CD14-positive monocyte (primary cell): ENCODE results near the gene OR52B6. TPM values are rescaled to one million over a fixed set of nuclear protein-coding genes. Genes with fewer than 3 reads are reported as not detected.

Source experiments
- DNase-seq, 3 donors: peaks; one replicate each; pipeline ENCODE4 v3.0.0-alpha.2; 2011 to 2022
- H2AFZ ChIP-seq: 2 replicates; pipeline ENCODE4 v1.6.0; 2012; ENCODE audit warnings: mild to moderate bottlenecking, low read depth, low read length, inconsistent platforms; ENCODE audit not compliant: insufficient read depth, poor library complexity, severe bottlenecking
- H3K27ac ChIP-seq, 2 donors: 1 replicate in 1 of 2; 2 replicates in 1 of 2; pipeline ENCODE4 v1.5.1; 2012 to 2013; ENCODE audit warnings: low read length in 2 of 2, control low read depth in 1 of 2, inconsistent platforms in 1 of 2, low read depth in 1 of 2, mild to moderate bottlenecking in 1 of 2
- H3K27me3 ChIP-seq, 2 donors: one replicate each; pipeline versions ENCODE4 v1.6.0 to v1.6.1; 2011 to 2013; ENCODE audit warnings: low read length in 2 of 2; ENCODE audit not compliant: control insufficient read depth in 2 of 2, insufficient read depth in 2 of 2
- H3K36me3 ChIP-seq, 2 donors: replicated peaks in 1 of 2; 1 replicate in 1 of 2; 2 replicates in 1 of 2; pipeline versions ENCODE4 v1.5.1 to v1.6.1; 2012 to 2013; ENCODE audit warnings: low read length in 2 of 2, control low read depth in 1 of 2, inconsistent platforms in 1 of 2, mild to moderate bottlenecking in 1 of 2; ENCODE audit not compliant: insufficient read depth in 2 of 2, control insufficient read depth in 1 of 2
- H3K4me1 ChIP-seq, 2 donors: 1 replicate in 1 of 2; 2 replicates in 1 of 2; pipeline versions ENCODE4 v1.5.1 to v1.6.1; 2012 to 2013; ENCODE audit warnings: low read length in 2 of 2, control low read depth in 1 of 2, inconsistent platforms in 1 of 2, mild to moderate bottlenecking in 1 of 2, moderate library complexity in 1 of 2; ENCODE audit not compliant: insufficient read depth in 2 of 2, control insufficient read depth in 1 of 2
- H3K4me2 ChIP-seq: replicated peaks from 2 replicates; pipeline ENCODE3; 2012; ENCODE audit warnings: low read length, moderate library complexity, mild to moderate bottlenecking; ENCODE audit not compliant: poor library complexity, severe bottlenecking; ENCODE audit errors: extremely low read depth
- H3K4me3 ChIP-seq, 3 experiments: fragments of 200-600 bp in 1 of 3; sonication (generic) in 1 of 3; replicated peaks in 1 of 3; 1 replicate in 2 of 3; 2 replicates in 1 of 3; pipeline ENCODE4 v1.5.1; 2011 to 2013; ENCODE audit warnings: low read length in 3 of 3, mild to moderate bottlenecking in 3 of 3, control low read depth in 2 of 3, low read depth in 2 of 3, inconsistent platforms in 1 of 3, moderate library complexity in 1 of 3
- H3K79me2 ChIP-seq: 2 replicates; pipeline ENCODE4 v1.6.0; 2012; ENCODE audit warnings: mild to moderate bottlenecking, control low read depth, inconsistent platforms, low read length, moderate library complexity; ENCODE audit not compliant: insufficient read depth
- H3K9ac ChIP-seq: 2 replicates; pipeline ENCODE4 v1.6.0; 2017; ENCODE audit warnings: low read length, mild to moderate bottlenecking; ENCODE audit not compliant: insufficient read depth, poor library complexity, severe bottlenecking
- H3K9me3 ChIP-seq, 2 donors: replicated peaks in 1 of 2; 1 replicate in 1 of 2; 2 replicates in 1 of 2; pipeline versions ENCODE4 v1.5.1 to v1.6.1; 2012 to 2013; ENCODE audit warnings: low read length in 2 of 2, control low read depth in 1 of 2; ENCODE audit not compliant: control insufficient read depth in 1 of 2, insufficient read depth in 1 of 2
- H4K20me1 ChIP-seq: 2 replicates; pipeline ENCODE4 v1.6.0; 2012; ENCODE audit warnings: mild to moderate bottlenecking, low read length, control low read depth, moderate library complexity; ENCODE audit not compliant: insufficient read depth
- H3K27ac Mint-ChIP-seq, 7 donors: one replicate each; pipeline ENCODE4 v1.8.0; 2020; ENCODE audit warnings: mild to moderate bottlenecking in 7 of 7, mixed read lengths in 7 of 7, moderate library complexity in 6 of 7, inconsistent platforms in 2 of 7
- H3K27me3 Mint-ChIP-seq, 3 donors: one replicate each; pipeline ENCODE4 v1.8.0; 2021 to 2022; ENCODE audit warnings: low read depth in 3 of 3, mild to moderate bottlenecking in 3 of 3, mixed read lengths in 3 of 3, moderate library complexity in 3 of 3, inconsistent platforms in 1 of 3
- H3K36me3 Mint-ChIP-seq, 2 donors: one replicate each; pipeline ENCODE4 v1.8.0; 2020; ENCODE audit warnings: mixed read lengths in 2 of 2, inconsistent platforms in 1 of 2, mild to moderate bottlenecking in 1 of 2
- H3K4me1 Mint-ChIP-seq: one replicate; pipeline ENCODE4 v1.8.0; 2020; ENCODE audit warnings: mild to moderate bottlenecking, mixed read lengths
- H3K4me3 Mint-ChIP-seq, 2 donors: one replicate each; pipeline ENCODE4 v1.8.0; 2020; ENCODE audit warnings: mild to moderate bottlenecking in 2 of 2, mixed read lengths in 2 of 2, moderate library complexity in 1 of 2
- H3K9me3 Mint-ChIP-seq, 7 donors: one replicate each; pipeline ENCODE4 v1.8.0; 2020 to 2022; ENCODE audit warnings: mixed read lengths in 7 of 7, mild to moderate bottlenecking in 6 of 7, moderate library complexity in 6 of 7, inconsistent platforms in 2 of 7
- CTCF ChIP-seq: fragments of 200-600 bp; IDR thresholded peaks from one replicate; pipeline ENCODE4 v1.8.0; 2022; ENCODE audit warnings: antibody characterized with exemption, mild to moderate bottlenecking
- WGBS: methylation state at CpG from one replicate; pipeline ENCODE4 v1.1.5; 2013; ENCODE audit warnings: missing lambda C conversion rate; ENCODE audit not compliant: insufficient coverage; 5-methylcytosine and 5-hydroxymethylcytosine counted together
- intact Hi-C, 2 donors: fragments of 100-400 bp; cut with micrococcal nuclease; formaldehyde crosslinking; loops; one replicate each; pipeline versions ENCODE4 v1.15.0 to v1.15.1; 2023
- polyA plus RNA-seq, 3 donors: library from polyadenylated mRNA; depleted of rRNA in 1 of 3; unstranded in 2 of 3; stranded (reverse) in 1 of 3; fragments of 300-500 nt in 2 of 3; fragments of >200 nt in 1 of 3; fragmentation: Illumina TruSeq in 2 of 3; gene quantifications; 1 replicate in 2 of 3; 2 replicates in 1 of 3; pipeline ENCODE4 v1.2.3, GENCODE V29; 2012 to 2021

The OR52B6 gene
- polyA plus RNA-seq, 3 donors, result not detected

GRCh38 chr11:5556596-5557188 lies 24.0 kb upstream of the OR52B6 start:
- Histone ChIP-seq H3K36me3 (no peaks in the 10 kb centered on the region), H3K9me3 (no peaks in the 10 kb centered on the region), H2AFZ (no peak overlapping the region), H3K27me3 (no peaks in the 10 kb centered on the region), H3K79me2 (no peaks in the 10 kb centered on the region), H3K9ac (no peak overlapping the region), H3K27ac (no peak overlapping the region), H3K4me3 (no peak overlapping the region), H3K4me1 (no peaks in the 10 kb centered on the region), H3K4me2 (no peak overlapping the region), H4K20me1 (no peaks in the 10 kb centered on the region)
- no peaks in the 10 kb centered on the region for H3K9me3 Mint-ChIP-seq
- no peak overlapping the region for H3K4me3 Mint-ChIP-seq
- DNase-seq, result no peak
- intact Hi-C loops, result no loop called here
- no peaks in the 10 kb centered on the region for H3K36me3 Mint-ChIP-seq
- TF ChIP-seq CTCF, result no peak
- no peaks in the 10 kb centered on the region for H3K4me1 Mint-ChIP-seq
- peaks cover 0 to 7% (median 0%) of the 10 kb centered on the region in 3 donors for H3K27me3 Mint-ChIP-seq
- WGBS, result 100% methylated on average over 2 of the region's 3 CpGs
- no peak overlapping the region for H3K27ac Mint-ChIP-seq

GRCh38 chr11:5557751-5558150 lies 22.9 kb upstream of the OR52B6 start:
- H3K4me2 ChIP-seq, result no peak overlapping the region
- no peaks in the 10 kb centered on the region for H3K9me3 Mint-ChIP-seq
- DNase-seq, result no peak
- no peaks in the 10 kb centered on the region for H3K36me3 ChIP-seq
- no peak overlapping the region for H3K27ac ChIP-seq
- no peaks in the 10 kb centered on the region for H3K79me2 ChIP-seq
- no peak for TF ChIP-seq CTCF
- H3K9me3 ChIP-seq, result no peaks in the 10 kb centered on the region
- H3K36me3 Mint-ChIP-seq, result no peaks in the 10 kb centered on the region
- no peak overlapping the region for H2AFZ ChIP-seq
- H3K4me3 Mint-ChIP-seq, result no peak overlapping the region
- H3K4me3 ChIP-seq, result no peak overlapping the region
- no CpG with 5 or more reads among the region's 3 CpGs for WGBS
- H3K9ac ChIP-seq, result no peak overlapping the region
- H4K20me1 ChIP-seq, result no peaks in the 10 kb centered on the region
- no peaks in the 10 kb centered on the region for H3K4me1 ChIP-seq
- intact Hi-C loops, result no loop called here
- H3K4me1 Mint-ChIP-seq, result no peaks in the 10 kb centered on the region
- H3K27ac Mint-ChIP-seq, result no peak overlapping the region
- no peaks in the 10 kb centered on the region for H3K27me3 ChIP-seq
- H3K27me3 Mint-ChIP-seq, result peaks cover 0 to 7% (median 0%) of the 10 kb centered on the region in 3 donors
